HG03175 (cell line): Measurements from ENCODE around the gene BAZ1B.
"Not testable (repeated sequence)": the region's sequence is repeated elsewhere in the genome, so short reads cannot be mapped to it uniquely, and the experiment has no call there.

Source experiments
- ATAC-seq: cut with Tn5 transposase; IDR thresholded peaks from one replicate; pipeline ENCODE4 v1.9.1; 2021; ENCODE audit warnings: mild to moderate bottlenecking, moderate library complexity; ENCODE audit not compliant: unreplicated experiment

The BAZ1B gene

GRCh38 chr7:73447121-73447733, 74.9 kb downstream of the BAZ1B start:
- no peak for ATAC-seq

GRCh38 chr7:73446682-73447081, 75.4 kb downstream of the BAZ1B start:
- no peak for ATAC-seq

DNA sequence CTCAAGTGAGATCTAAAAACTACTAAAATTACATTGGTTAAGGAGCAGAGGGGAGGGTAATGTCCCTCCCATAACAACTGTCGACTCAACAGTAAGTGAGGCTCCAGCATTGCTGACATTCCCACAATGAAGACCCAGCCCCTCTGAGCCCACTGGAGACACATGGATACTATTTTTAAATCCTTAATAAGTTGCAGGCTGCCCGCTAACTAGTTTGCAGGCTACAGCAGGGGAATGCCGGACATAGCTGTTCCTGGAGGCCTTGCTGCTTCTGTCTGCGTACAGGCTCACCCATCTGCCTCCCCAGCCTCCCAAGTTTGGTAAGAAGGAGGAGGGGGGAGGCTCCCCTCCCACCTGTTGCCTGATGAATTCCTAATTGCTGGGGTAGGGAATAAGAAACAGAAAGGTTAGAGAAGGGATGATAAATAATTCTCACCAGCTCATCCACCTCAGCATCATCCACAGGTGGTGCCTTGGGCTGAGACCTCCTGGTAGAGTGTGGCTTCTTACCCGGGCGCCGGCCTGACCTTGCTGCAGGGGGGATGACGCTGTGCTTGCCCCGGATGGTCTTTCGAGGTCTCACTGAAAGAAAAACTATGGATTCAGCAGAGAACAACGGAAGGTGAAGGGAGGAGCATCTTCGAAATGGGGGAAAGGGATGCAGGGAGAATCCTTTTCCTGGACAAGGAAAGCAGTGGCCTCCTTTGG, 78.4 kb downstream of the BAZ1B start:
- ATAC-seq, result no peak

- ATAC-seq, result no peak
These were observed 79.1 kb downstream of the BAZ1B start for GRCh38 chr7:73442903-73443500.

DNA sequence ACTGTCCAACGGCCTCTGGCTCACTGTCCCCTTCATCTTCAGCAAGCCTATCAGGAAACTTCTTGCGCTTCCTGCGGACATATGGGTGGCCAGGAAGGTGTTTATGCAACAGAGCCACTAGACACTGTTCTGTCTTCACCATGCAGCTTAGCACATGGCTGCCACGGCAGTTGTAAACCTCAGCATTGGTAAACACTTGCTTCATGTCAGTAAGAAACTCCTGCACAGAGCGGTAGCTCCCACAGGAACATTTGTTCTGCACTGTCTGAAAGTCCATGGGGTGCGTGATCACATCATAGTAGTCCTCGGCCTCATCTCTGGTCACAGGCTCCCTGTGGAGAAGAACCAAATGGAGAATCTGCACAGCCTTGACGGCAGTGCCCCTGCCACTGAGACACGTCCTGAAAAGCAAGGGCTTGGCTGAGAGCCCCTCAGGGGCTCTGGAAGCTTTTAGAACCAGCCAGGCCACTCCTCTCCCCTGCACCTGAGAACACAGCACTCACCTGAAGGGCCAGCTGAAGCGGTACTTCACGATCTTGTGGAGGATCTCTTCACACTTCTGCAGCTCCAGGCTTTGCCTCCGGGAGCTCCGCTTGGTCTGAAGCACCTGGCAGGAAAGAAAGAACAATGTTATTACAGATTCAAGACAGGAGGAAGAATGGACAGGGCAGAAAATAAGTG, 79.7 kb downstream of the BAZ1B start:
- no peak for ATAC-seq

DNA sequence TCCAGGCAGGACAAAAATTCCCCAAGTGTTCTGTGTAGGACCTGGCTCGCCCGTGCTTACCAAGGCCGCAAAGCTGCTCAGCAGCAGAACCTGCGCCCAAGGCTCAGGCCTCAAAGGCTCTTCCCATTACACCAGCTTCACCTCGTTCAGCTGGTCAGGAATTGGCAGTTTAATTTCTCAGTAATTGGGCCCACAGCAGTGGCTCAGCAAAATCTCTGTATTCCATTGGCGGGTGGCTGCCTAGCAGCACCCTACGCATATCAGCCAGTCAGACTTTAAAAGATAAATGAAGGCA, 82.7 kb downstream of the BAZ1B start:
- ATAC-seq, result no peak

- ATAC-seq, result no peak
These were observed 83.3 kb downstream of the BAZ1B start for GRCh38 chr7:73438547-73439409.

- ATAC-seq, result no peak
These were observed 84.3 kb downstream of the BAZ1B start for GRCh38 chr7:73437621-73438416.

DNA sequence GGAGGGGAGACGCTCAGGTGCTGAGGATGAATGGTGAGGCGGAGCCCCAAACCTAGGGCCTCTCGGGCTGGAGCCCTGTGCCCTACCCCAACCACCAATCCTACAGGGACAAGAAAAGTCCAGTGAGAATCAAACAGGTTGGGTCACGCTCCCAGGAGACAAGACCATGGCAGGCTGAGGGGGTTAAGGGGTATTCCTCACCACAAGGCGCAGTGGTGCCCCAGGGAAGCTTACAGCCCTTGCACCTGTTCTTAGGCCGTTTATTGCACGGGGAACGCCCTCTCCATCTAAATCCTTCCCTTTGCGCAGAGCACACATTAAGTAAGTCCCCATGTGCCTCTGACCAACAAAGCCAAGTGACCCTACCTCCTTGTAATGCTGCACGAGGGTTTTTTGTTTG, 85.0 kb downstream of the BAZ1B start:
- no peak for ATAC-seq

- ATAC-seq, result no peak
These were observed 85.8 kb downstream of the BAZ1B start for GRCh38 chr7:73436031-73436929.

GRCh38 chr7:73435471-73436009, 86.6 kb downstream of the BAZ1B start:
- no peak for ATAC-seq

DNA sequence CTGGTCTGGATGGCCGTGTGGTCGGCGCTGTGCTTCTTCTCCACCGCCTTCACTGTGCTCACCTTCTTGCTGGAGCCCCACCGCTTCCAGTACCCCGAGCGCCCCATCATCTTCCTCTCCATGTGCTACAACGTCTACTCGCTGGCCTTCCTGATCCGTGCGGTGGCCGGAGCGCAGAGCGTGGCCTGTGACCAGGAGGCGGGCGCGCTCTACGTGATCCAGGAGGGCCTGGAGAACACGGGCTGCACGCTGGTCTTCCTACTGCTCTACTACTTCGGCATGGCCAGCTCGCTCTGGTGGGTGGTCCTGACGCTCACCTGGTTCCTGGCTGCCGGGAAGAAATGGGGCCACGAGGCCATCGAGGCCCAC, 87.4 kb downstream of the BAZ1B start:
- ATAC-seq, result no peak

GRCh38 chr7:73433924-73434700, 88.0 kb downstream of the BAZ1B start:
- ATAC-seq, result peak; percentile 24

- ATAC-seq, result no peak
These were observed 89.4 kb downstream of the BAZ1B start for GRCh38 chr7:73432676-73433075.

DNA sequence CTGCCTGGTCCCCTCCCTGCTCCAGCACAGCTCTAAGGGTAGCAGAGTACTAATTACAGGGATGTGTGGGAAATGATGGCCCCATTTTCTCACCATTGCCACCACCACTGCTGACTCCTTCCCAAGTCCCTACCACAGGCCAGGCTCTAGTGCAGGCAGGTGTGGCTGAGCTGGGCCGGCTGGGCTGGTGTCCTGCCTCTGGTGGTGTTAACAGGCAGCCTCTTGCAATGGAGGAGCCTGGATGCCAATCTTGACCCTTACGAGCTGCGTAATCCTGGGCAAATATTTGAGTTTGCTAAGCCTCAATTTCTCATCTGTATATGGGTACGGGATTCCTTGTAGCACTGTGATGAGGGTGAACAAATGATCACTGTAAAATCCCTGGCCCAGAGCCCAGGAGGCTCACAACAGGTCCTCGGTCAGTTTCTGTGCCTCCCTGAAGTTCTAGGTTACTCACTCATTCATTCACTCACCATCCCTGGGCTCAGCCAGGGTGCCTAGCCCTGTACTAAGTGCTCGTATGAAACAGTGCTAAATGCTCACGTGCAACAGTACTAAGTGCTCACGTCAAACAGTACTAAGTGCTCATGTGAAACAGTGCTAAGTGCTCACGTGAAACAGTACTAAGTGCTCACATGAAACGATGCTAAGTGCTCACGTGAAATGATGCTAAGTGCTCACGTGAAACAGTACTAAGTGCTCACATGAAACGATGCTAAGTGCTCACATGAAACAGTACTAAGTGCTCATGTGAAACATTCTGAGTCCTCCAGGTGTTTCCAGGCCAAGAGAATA, 90.9 kb downstream of the BAZ1B start:
- no peak for ATAC-seq

DNA sequence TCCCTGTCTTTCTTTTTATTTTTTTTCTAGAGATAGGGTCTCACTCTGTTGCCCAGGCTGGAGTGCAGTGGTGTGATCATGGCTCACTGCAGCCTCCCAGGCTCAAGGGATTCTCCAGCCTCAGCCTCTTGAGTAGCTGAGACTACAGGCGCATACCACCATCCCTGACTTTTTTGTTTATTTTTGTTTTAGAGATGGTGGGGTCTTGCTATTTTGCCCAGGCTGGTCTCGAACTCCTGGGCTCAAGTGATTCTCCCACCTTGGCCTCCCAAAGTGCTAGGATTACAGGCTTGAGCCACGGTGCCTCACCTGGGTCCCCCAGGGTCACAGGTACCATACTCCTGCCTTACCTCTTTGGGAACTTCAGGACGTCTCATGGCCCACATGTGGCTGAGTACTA, 91.6 kb downstream of the BAZ1B start:
- ATAC-seq, result not testable (repeated sequence)
